ENCODE results near the gene PCCA.
"Not testable (repeated sequence)": the region's sequence is repeated elsewhere in the genome, so short reads cannot be mapped to it uniquely, and the experiment has no call there.

The PCCA gene

DNA sequence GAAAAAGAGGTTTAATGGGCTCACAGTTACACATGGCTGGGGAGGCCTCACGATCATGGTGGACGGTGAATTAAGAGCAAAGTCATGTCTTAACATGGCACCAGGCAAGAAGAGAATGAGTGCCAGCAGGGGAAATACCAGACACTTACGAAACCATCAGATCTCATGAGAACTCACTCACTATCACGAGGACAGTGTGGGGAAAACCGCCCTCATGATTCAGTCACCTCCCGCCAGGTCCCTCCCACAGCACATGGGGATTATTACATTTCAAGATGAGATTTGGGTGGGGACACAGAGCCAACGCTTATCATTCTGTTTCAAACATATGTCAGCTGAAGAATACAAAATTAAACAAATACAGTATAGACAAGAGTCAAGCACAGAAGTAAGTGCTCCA is 165.1 kb downstream of the PCCA start:
- no peak for DNase-seq

DNA sequence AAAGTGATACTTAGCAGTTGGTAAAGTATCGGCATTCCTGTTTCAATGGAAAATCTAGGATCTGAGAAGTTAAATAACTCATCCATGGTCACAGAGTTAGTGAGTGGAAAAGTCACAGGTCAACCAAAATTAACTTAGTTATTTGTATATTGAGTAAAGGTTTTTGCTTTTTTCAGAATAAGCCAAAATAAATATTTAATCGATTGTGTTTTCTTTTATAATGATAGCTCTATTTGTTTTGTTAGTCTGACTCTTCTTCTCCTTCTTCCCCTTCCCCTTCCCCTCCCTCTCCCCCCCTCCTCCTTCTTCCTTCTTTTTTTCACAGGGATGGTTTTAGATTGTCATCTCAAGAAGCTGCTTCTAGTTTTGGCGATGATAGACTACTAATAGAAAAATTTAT is 173.5 kb downstream of the PCCA start:
- no peak for DNase-seq

DNA sequence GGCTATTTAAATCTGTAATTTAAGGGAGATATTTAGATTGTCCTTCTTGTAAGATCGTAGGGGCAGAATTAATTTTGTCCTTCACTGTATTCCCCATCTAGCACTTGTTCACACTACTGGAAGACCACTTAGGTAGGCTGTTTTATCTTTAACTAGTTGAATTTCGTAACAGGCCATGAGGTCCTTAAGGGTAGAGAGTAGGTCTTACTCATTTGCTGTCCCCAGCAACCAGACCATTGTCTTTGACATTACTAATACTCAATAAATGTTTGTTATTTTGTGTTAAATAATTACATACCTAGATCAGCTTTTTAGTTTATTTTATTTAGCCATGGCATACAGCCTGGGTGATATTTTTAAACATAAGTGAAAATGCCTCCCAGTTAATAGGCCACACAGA is 177.1 kb downstream of the PCCA start:
- no peak for DNase-seq

DNA sequence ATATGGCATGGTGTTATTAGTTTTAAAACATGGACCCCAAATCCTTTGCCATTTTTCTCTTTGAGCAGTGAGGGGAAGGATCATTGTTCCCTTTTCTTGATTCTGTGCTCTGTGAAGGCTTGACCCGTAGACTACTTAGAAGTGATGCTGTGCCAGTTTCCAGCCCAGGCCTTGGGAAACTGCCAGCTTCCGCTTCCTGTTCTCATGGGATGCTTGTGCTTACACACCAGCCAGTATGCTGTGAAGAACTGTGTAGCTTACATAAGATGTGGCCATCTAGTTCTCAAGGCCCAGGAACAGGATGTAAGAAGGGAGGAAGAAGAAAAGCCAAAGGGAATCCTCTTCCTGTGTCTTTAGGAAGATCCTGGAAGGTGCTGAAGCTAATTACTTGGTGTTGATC is 180.9 kb downstream of the PCCA start:
- DNase-seq = peak; percentile 40

DNA sequence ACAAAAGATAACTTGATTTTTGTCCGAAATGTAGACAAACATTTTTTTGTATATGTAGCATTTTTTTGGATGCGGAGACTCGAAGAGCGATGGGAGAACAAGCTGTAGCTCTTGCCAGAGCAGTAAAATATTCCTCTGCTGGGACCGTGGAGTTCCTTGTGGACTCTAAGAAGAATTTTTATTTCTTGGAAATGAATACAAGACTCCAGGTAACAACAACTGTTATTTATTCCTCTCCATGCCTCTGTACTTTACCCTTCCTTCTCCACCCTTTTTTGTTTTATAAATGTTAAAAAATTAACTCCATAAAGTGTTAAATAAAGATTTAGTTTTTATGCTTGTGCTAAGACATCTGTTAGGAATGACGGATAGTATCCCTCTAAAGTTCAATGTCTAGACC is 184.2 kb downstream of the PCCA start:
- DNase-seq = no peak

DNA sequence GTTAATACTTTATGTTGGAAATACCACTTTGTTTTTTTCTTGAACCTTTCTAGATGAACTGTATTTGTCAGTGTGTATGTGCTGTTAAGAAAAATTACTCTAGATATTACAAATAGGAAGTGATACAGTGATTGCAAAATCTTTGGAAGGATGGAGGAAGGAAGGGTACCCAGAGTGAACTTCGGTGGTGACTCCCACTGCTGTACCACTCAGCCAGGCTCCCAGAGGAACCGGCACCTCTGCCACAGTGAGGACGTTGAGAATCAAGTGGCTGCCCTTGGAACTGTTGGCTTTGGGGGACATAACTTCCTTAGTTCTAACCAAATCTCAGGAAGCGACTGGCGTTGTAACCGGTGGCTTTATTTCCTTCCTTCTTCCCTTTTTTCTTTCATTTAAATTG is 184.7 kb downstream of the PCCA start:
- DNase-seq = no peak

DNA sequence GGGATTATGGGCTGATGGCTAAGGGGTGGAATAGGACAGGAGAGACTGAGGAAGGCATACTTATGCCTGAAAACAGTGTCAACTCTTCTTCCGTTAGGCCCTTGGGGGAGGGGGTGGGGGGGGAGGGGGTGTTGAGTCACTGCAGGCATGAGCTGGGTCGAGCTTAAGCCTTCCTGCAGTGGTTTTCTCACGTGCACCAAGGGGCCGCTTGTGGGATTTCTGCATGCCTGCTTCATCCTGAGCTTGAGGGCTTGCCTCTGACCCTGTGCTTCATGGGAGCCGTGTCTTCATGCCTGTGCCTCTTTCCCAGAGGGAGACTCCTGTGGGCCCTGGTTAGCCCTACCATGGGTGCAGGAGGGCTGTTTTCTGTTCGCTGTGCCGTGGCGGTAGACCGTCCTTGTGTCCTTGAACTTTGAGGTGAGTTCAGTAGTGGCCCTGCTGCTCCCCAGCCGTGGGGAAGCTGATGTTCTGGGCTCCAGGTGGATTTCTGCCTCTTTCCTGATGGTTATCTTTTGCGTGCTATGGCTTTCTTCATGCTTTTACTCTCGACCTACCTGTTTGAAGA is 186.1 kb downstream of the PCCA start:
- DNase-seq = no peak

DNA sequence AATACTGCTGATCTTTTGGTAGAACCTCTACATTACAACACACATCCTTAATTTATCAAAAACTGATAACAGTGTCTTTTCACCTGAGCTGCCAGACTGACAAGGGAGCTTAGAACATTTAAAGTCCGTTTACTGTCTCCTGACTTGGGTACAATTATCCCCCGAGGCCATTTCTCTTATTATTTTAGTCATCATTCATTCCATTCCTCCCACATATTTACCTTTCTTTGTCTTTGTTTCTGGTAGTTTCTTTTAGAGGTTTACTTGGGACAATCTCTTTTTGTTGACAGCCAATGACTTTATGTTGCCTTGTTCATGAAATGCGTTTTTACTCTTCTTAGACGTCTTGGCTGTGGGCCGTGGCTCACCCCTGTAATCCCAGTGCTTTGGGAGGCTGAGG is 186.9 kb downstream of the PCCA start:
- DNase-seq = no peak

DNA sequence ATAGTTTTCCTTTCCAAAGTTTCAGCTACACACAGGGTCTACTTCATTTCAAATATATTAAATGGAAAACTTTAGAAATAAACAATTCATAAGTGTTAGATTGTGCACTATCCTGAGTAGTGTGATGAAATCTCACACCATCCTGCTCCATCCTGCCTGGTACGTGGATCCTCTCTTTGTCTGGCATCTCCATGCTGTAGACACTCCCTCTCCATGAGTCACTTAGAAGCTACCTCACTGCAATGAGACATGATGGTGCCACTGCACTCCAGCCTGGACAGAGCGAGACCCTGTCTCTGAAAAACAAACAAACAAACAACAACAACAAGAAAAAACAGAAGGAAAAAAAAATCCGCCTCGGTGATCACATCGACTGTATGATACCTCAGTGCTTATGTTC is 191.8 kb downstream of the PCCA start:
- no peak for DNase-seq

DNA sequence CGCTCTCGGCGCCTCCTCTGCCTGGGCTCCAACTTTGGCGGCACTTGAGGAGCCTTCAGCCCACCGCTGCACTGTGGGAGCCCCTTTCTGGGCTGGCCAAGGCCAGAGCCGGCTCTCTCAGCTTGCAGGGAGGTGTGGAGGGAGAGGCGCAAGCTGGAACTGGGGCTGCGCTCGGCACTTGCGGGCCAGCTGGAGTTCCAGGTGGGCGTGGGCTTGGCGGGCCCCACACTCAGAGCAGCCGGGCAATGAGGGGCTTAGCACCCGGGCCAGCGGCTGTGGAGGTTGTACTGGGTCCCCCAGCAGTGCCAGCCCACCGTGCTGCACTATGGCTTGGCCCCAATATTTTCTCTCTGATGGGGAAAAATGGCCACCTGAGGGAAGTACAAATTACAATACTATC is 193.4 kb downstream of the PCCA start:
- DNase-seq = not testable (repeated sequence)

DNA sequence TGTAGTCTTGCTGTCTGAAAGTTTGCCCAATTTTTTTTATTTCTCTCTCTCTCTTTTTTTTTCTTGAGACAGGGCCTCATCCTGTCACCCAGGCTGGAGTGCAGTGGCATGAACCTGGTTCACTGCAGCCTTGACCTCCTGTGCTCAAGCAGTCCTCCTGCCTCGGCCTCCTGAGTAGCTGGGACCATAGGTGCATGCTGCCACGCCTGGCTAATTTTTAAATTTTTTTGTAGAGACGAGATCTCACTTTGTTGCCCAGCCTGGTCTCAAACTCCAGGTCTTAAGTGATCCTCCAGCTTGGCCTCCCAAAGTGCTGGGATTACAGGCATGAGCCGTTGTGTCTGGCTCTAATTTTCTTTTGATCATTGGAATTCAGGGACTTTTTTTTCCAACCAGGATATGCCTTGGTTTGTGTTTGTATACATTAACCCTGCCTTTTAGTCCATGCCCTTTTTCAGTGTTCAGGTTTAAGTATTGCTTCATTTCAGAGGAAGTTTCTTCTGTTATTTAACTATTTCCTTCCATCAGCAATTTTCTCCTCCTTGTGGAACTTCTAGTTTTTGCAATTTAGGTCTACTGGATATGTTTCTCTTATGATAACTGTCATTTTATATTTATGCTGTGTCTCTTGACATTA is 201.4 kb downstream of the PCCA start:
- DNase-seq = no peak

DNA sequence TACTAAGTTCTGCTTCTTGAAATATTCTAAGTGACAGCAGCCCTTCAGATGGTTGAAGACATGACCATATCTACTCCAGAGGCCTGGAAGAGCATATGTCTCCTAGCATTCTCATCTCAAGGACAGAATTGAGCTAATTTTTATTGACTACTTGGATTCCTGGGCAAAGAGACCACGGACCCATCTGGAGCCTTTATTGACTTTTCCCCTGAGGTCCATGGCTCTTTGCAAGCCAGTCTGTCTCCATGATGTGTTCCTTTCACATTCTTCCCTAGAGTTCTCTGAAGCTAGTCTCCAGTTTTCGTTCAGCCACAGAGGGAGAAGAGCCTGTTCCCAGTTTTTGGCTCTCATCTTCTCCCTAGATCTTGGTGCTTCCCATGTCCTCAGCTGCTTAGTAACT is 202.7 kb downstream of the PCCA start:
- DNase-seq = no peak

DNA sequence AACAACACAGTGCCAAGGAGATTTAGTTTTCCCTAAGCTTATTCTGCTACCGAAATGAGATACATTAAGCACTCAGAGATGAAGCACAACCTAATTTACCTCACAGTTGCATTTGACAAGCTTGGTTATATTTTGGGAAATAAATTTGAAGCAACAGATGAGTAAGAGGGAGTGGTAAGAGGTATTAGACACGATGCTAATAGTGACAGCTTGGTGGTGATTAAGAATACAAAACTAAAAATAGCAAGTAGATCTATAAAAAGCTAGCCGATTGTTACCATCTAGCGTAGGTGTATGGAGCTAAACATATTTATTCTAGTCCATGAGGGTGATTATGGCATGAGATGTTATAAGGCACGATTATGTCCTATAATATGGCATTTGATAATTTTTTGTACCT is 208.5 kb downstream of the PCCA start:
- no peak for DNase-seq

DNA sequence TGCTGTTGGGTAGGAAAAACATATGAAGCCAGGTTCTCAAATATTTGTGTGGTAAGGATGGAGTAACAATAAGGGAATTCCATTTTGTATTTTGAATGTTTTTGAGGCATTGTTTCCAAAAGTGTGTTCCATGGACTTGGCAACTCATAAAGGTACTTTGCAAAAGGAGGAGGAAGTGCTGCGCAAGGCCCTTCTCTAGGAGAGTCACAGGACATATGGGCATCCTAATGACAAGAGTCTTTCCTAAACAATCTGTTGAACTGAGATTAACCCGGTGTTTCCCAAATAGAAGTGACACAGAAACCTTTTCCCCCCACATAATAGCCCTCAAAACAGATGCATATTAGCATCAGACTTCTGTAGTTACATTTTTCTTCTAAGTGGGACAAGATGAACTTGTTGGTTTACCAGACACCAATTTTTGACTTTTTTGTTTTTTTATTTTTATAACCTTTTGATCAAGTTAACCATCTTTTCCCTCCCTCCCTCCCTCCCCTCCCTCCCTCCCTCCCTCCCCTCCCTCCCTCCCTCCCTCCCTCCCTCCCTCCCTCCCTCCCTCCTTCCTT is 209.3 kb downstream of the PCCA start:
- DNase-seq = no peak

DNA sequence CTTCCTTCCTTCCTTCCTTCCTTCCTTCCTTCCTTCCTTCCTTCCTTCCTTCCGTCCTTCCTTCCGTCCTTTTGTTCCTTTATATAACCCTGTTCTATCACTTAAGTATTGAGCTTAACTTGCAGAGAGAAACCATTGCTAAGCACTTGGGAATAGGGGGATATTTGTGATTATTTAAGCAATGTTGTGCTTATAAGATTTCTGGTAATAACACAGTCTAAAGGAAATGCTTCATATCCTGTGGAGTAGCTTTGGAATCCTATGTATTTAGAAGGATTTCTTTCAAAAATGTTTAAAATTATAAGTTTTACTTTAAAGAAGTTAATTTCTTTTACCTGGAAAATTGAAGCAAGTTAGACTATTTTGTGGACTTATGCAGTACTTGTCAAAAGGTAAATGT is 209.8 kb downstream of the PCCA start:
- no peak for DNase-seq

DNA sequence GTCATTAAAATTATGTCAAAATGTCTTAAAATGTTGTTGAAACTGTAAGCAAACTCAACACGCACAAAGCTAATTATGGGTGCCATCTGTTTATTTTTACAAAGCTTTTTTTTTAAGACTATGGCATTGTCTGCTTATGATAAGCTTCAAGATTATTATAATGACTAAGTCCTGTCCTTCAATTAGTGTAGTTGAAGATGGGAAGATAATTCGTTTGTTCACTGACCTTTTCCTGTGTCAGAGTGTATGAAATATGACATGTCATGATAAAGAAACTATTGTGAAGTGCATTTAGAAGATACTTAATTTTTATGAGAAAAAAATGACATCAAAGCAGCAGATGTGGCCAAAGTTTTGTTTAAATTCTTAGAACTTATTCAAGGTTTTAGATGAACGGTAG is 211.3 kb downstream of the PCCA start:
- DNase-seq = no peak

DNA sequence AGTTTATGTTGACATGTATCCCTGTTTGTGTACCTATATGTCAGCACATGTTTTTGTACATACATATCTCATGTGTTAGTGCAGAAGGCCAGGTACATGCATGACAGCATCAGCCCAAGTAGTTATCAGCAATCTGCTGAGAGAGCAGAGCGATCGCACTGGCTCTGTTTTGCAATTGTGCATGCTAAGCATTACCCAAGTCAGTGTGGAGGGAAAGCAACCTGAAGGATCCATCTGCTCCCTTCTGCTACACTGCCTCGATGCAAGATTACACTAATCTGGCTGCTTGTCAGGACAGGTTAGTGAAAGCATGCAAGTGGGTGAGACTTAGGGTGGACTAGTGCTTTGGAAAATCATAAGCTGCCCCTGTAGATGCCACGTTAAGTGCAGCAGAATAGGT is 211.8 kb downstream of the PCCA start:
- DNase-seq = no peak

DNA sequence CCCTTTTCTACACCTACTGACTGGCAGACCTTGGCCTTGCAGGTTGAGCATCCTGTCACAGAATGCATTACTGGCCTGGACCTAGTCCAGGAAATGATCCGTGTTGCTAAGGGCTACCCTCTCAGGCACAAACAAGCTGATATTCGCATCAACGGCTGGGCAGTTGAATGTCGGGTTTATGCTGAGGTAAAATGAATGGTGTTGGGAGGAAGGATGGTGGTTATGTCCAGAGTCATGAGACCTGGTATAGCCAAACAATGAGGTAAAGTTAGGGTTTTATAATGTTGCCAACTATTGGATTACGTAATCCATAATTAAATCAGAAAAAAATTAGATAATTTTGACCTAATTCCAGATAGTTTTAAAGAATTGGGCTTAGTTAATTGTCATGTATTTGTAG is 212.5 kb downstream of the PCCA start:
- DNase-seq = no peak

DNA sequence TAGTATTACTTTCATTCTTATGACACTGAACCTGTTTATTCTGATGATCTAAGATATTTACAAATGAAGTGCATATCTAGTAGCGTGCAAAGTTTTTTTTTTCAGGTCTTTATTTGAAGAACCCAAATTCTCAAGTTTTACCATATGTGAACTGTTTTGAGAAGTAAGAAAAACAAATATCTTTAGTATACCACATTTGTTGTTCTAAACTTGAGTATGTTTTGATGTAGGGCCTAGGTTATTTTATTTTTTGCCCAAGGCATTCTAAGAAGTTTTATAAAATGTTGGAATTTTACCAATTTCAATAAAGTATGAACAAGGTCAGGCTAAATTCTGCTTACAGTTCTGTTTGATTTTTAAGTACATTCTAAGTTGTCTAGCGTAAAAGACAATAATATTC is 213.5 kb downstream of the PCCA start:
- no peak for DNase-seq

DNA sequence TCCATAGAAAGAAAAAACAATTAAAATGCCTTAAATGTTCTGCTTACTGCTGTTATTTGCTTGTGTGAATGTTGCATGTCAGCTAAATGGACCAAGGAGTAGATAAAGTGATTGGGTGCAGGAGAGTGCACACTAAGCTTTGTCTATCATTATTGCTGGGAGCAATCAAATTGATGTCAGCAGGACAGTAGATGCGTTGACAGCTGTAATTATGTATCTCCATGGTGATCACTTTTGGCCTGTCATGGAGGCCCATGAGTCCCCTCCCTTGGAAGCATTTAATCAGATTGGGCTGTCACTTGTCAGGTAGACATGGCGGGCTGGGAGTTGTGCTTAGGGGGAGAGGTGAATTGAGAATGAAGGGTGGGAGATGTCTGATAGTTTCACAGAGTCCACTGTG is 215.3 kb downstream of the PCCA start:
- DNase-seq = no peak

DNA sequence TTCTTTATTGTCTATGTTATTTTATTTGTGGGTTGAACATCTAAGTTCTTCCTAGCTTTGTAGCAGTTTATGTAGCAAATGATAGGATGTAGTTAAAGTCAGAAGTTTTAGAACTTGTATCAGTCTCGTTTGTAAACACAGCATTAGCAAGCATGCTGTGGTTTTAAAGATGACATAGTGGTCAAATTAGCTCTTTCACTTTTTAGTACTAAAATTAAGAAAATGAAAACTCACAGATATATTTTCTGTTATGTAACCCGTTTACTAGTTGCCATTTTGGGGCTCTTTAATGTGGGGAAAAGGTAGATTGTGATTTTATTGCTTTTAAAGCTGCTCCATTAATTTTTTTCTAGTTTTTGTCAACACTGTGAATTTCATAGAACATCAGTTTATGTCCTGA is 216.5 kb downstream of the PCCA start:
- no peak for DNase-seq

DNA sequence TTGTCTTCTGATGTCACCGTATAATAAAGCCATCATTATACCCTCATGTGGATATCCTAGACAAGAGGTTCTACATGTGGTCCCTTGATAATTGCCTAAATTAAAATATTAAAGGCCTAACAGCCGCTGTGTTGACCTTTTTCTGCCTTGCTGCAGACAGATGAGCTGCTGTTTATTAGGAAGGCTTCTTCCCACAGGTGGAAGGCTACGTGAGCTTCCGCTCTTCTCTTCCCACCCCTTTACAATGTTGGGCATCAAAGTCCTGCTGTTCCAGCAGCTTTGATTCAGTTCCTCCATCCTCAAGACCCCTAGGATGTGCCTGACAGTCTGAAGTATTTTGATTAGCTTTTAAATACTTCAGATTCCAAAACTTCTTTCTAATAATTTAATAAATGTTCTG is 217.1 kb downstream of the PCCA start:
- DNase-seq = no peak

DNA sequence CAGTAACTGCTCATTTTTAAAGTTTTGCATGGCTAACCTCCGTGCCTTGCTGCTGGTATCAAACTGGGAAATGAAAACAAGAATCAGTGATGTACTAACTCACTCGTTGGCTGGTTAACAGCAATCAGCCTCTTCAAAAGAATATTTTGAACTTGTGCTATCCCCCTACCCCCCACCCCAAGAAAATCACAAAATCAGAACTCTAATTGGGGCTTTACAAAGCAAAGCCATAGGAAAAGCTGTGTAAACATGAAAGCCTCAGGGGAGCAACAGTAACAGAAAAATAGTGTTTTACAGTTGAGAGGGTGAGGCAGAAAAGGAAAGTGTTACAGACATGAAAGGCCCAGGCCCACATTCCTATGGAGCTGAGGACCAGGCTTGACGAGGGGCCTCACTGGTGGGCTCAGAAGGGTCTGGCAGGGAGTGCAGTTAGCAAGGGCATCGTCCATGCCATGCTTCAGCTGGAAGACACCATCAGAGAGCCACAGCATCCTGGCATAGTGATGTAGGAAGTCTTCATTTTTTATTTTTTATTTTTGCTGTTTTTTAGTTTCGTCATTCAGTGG is 217.6 kb downstream of the PCCA start:
- DNase-seq = no peak

DNA sequence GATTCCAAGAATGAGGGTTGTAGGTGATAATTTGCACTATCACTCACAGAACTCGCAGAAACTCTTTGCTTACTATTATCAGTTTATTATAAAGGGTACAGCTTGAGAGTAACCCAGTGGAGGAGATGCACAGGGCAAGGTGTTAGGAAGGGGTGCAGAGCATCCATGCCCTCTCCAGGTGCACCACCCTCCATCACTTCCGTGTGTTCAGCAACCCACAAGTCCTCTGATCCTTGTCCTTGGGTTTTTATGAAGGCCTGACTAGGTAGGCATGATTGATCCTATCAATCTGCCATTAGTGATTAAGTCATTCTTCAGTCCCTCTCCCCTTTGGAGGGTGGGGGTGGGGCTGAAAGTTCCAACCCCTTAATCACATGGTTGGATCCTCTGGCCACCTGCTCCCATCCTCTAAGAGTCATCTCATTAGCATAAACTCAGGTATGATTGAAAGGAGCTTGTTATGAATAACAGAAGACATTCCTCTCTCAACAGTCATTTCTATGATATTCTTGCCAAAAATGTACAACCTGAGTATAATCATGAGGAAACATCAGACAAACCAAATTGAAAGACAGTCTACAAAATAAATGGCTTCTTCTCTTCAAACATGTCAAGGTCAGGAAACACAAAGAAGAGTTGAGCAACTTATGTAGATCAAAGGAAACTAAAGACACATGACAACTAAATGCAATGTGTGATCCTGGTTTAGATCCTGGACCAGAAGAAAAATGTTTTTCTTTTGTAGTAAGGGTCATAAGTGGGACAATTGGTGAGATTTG is 225.4 kb downstream of the PCCA start:
- DNase-seq = no peak
